Measurements from ENCODE around the gene DENND1C.

DENND1C gene, protein sequence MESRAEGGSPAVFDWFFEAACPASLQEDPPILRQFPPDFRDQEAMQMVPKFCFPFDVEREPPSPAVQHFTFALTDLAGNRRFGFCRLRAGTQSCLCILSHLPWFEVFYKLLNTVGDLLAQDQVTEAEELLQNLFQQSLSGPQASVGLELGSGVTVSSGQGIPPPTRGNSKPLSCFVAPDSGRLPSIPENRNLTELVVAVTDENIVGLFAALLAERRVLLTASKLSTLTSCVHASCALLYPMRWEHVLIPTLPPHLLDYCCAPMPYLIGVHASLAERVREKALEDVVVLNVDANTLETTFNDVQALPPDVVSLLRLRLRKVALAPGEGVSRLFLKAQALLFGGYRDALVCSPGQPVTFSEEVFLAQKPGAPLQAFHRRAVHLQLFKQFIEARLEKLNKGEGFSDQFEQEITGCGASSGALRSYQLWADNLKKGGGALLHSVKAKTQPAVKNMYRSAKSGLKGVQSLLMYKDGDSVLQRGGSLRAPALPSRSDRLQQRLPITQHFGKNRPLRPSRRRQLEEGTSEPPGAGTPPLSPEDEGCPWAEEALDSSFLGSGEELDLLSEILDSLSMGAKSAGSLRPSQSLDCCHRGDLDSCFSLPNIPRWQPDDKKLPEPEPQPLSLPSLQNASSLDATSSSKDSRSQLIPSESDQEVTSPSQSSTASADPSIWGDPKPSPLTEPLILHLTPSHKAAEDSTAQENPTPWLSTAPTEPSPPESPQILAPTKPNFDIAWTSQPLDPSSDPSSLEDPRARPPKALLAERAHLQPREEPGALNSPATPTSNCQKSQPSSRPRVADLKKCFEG

DNA sequence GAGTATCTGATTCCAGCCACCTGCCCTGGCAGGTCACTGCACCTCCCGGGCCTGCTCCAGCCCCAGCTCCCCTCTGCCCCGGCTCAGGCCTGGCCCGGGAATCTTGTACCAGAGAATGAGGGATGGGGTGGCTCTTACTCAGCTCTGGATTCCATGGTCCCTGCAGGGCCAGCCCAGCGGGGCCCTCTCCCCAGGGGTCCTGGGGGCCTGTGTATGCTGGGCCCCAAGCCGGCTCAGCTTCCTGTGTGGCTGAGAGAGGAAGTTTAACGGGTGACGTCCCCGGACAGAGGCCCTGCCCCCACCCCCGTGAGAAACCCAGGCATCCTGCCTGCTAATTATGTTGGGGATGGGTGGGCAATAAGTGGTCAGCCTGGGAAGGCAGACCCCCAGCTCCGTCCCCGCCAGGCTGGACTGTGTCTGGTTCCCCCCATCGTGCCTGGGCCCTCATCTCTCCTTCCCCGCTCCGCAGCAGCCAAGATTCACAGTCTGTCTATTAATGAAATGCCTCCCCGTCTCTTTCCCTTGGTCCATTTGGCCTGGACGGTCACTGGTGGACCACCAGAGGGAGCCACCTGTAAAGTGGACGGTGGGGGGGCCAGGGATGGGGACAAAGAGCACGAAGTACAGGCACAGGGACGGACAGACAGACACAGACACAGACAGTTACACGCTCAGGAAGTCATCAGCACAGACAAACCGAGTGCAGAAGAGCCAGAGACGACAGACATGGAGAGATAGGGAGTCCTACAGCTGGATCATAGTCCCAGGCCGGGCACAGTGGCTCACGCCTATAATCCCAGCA is at the start of gene DENND1C:
TSS of gene DENND1C (minus strand) at position 247 of the 802 bp plus-strand sequence. CDS start at position 155, 92 bp downstream.
- no peak for DNase-seq (ENCODE audit: low read depth, low spot score)
- H3K4me3 ChIP-seq (ENCODE audit: low read depth, low read length) = no peak within 1 kb of the TSS
- TF ChIP-seq, protein P1, sequence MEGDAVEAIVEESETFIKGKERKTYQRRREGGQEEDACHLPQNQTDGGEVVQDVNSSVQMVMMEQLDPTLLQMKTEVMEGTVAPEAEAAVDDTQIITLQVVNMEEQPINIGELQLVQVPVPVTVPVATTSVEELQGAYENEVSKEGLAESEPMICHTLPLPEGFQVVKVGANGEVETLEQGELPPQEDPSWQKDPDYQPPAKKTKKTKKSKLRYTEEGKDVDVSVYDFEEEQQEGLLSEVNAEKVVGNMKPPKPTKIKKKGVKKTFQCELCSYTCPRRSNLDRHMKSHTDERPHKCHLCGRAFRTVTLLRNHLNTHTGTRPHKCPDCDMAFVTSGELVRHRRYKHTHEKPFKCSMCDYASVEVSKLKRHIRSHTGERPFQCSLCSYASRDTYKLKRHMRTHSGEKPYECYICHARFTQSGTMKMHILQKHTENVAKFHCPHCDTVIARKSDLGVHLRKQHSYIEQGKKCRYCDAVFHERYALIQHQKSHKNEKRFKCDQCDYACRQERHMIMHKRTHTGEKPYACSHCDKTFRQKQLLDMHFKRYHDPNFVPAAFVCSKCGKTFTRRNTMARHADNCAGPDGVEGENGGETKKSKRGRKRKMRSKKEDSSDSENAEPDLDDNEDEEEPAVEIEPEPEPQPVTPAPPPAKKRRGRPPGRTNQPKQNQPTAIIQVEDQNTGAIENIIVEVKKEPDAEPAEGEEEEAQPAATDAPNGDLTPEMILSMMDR (IDR thresholded peaks at IDR 0.05; ENCODE audit: low read depth, low read length) = peak; percentile 58
- in situ Hi-C loops (cut with HindIII; ENCODE audit: low sequenced_read_pairs) = no loop called here

DNA sequence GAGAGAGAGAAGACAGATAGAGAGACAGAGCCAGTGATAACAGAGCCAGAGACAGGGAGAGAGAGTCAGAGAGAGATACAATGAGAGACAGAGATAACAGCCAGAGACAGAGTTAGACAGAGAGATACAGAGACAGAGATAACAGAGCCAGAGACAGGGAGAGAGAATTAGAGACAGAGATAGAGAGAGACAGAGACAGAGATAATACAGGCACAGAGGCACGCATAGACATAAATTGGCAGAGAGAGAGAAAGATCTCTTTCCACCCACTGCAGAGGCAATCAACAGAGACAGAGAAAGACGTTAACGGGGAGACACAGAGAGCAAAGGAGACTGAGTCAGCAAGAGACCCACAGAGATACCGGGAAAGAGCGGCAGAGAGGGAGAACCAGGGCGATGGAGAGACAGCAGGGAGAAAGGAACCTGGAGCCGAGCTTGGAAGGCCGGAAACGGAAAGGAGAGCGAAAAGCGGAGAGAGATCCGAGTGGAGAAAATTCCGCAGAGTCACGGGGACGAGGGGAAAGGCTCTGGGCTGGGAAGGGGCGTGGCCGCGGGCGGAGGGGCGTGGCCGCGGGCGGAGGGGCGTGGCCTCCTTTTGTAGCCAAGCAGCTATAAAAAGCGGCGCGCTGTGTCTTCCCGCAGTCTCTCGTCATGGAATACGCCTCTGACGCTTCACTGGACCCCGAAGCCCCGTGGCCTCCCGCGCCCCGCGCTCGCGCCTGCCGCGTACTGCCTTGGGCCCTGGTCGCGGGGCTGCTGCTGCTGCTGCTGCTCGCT is 49.0 kb upstream of the DENND1C start, which contains the start of gene TNFSF9:
TSS of gene TNFSF9 (plus strand) at position 641 of the 777 bp plus-strand sequence. CDS start at position 652, 11 bp downstream.
- H3K4me3 ChIP-seq (ENCODE audit: low read depth, low read length) = peak within 1 kb of the TSS; percentile 67
- in situ Hi-C loops (cut with HindIII; ENCODE audit: low sequenced_read_pairs) = no loop called here
- TF ChIP-seq, protein P1 (IDR thresholded peaks at IDR 0.05; ENCODE audit: low read depth, low read length) = no peak
- peak; percentile 80 for DNase-seq (ENCODE audit: low read depth, low spot score)

DNA sequence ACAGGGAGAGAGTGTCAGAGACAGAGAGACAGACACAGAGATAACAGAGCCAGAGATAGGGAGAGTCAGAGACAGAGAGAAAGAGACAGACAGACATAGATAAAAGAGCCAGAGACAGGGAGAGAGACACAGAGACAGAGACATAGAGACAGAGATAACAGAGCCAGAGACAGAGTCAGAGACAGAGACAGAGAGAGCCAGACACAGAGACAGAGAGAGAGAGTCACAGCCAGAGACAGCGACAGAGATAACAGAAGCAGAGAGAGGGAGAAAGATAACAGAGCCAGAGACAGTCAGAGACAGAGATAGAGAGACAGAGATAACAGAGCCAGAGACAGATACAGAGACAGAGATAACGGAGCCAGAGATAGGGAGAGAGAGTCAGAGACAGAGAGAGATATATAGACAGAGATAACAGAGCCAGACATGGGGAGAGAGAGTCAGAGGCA is 48.4 kb upstream of the DENND1C start:
- DNase-seq (ENCODE audit: low read depth, low spot score) = no peak
- TF ChIP-seq, protein P1 (IDR thresholded peaks at IDR 0.05; ENCODE audit: low read depth, low read length) = no peak
- in situ Hi-C loops (cut with HindIII; ENCODE audit: low sequenced_read_pairs) = no loop called here
- H3K4me3 ChIP-seq (ENCODE audit: low read depth, low read length) = peak overlapping the region; percentile 67

DNA sequence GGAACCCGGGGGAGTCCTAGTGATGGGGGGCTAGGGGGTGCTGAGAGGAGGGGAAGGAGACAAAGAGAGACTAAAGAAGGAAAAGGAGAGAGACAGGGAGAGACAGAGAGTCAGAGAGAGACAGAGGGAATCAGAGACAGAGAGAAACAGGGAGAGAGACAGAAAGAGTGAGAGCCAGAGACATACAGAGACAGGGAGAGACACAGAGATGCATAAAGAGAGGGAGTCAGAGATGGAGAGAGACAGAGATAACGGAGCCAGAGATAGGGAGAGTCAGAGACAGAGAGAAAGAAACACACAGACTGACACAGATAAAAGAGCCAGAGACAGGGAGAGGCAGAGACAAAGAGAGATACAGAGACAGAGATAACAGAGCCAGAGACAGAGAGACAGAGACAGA is 47.8 kb upstream of the DENND1C start:
- no peak overlapping the region for H3K4me3 ChIP-seq (ENCODE audit: low read depth, low read length)
- in situ Hi-C loops (cut with HindIII; ENCODE audit: low sequenced_read_pairs) = no loop called here
- TF ChIP-seq, protein P1 (IDR thresholded peaks at IDR 0.05; ENCODE audit: low read depth, low read length) = no peak
- no peak for DNase-seq (ENCODE audit: low read depth, low spot score)

DNA sequence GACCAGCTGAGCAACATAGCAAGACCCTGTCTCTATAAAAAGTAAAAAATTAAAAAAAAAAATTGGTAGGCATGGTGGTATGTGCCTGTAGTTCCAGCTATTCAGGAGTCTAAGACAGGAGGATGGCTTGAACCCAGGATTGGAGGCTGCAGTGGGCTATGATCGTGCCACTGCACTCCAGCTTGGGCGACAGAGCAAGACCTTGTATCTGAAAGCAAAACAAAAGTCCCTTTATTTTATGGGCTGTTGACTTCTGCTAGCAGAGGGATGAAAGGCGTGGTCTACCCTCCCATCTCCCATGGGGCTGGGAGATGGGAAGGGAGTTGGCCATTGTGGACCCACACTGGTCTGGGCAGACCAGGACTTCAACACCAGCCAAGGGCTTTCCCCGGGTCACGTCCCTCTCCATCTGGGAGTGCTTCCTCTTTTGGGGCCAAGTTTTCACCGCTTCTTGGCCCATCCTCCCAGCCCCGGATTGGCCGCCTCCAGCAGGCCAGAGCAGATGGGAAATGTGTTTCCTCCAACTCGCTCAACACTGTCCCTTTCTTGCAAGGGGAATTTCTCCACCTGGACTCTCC is 47.0 kb upstream of the DENND1C start:
- in situ Hi-C loops (cut with HindIII; ENCODE audit: low sequenced_read_pairs) = no loop called here
- H3K4me3 ChIP-seq (ENCODE audit: low read depth, low read length) = no peak overlapping the region
- TF ChIP-seq, protein P1 (IDR thresholded peaks at IDR 0.05; ENCODE audit: low read depth, low read length) = no peak
- DNase-seq (ENCODE audit: low read depth, low spot score) = no peak
